Measurements from ENCODE around the gene RHBDL2. TPM values are rescaled to one million over a fixed set of nuclear protein-coding genes. Genes with fewer than 3 reads are reported as not detected.
A peak's percentile ranks its signal among the peaks of the same experiment; 100 is the strongest.
"Not testable (repeated sequence)": the region's sequence is repeated elsewhere in the genome, so short reads cannot be mapped to it uniquely, and the experiment has no call there.

Gene RHBDL2
- total RNA-seq, result under 1 TPM in 1 of 2 donors, not detected in 1; 0.99 TPM

GRCh38 chr1:38941527-38942019 lies at the start of gene RHBDL2:
Gene RHBDL2, minus strand, starts transcription at chr1:38941830. Its CDS starts 22,618 bp downstream, at chr1:38919212.
- H3K4me1 ChIP-seq, result peaks cover 9% of the 10 kb centered on the region
- no peaks in the 10 kb centered on the region for H3K9me3 ChIP-seq
- H3K36me3 ChIP-seq (replicated peaks in 1 of 2; ENCODE audit: insufficient read depth in 1 of 2, low read depth in 2 of 2), result no peaks in the 10 kb centered on the region
- no peaks in the 10 kb centered on the region for H3K27me3 ChIP-seq
- 30 to 43% methylated on average over 11 to 14 of the region's 14 CpGs for WGBS, 2 donors
- intact Hi-C loops (cut with DNase I), result no loop called here
- DNase-seq (peak; percentile 50 to 72 (median 66)), ATAC-seq (peak; percentile 88)
- no peak within 1 kb of the TSS for H3K27ac ChIP-seq
- TF ChIP-seq CTCF (IDR thresholded peaks at IDR 0.05) (no peak), POLR2A (IDR thresholded peaks at IDR 0.05) (no peak)
- no peak within 1 kb of the TSS for H3K4me3 ChIP-seq

GRCh38 chr1:38990738-38991637 lies 49.4 kb upstream of the RHBDL2 start, which contains the start of gene AKIRIN1:
Gene AKIRIN1, plus strand, starts transcription at chr1:38991276. Its CDS starts 105 bp downstream, at chr1:38991381.
- Histone ChIP-seq H3K27ac (peak within 1 kb of the TSS; percentile 80 to 97 (median 89)), H3K4me3 (peak within 1 kb of the TSS; percentile 93 to 99), H3K4me1 (peaks cover 20% of the 10 kb centered on the region), H3K9me3 (no peaks in the 10 kb centered on the region), H3K36me3 (replicated peaks in 1 of 2; ENCODE audit: insufficient read depth in 1 of 2, low read depth in 2 of 2) (no peaks in the 10 kb centered on the region), H3K27me3 (no peaks in the 10 kb centered on the region)
- peak in 3 of 7 experiments; percentile 16 to 52 (median 38) for TF ChIP-seq CTCF (IDR thresholded peaks at IDR 0.05)
- peak; percentile 84 to 91 (median 85) for TF ChIP-seq POLR2A (IDR thresholded peaks at IDR 0.05)
- ATAC-seq (peak; percentile 98), DNase-seq (peak; percentile 98 to 100 (median 99))
- intact Hi-C loops (cut with DNase I), result loop anchor here (10.0 kb wide), 1 partner anchor 136 kb away; the partner anchor contains the start of gene RRAGC
- WGBS, 2 donors, result 1% methylated on average over 7 to 68 of the region's 76 CpGs

- ATAC-seq (no peak), DNase-seq (no peak)
- Histone ChIP-seq H3K36me3 (replicated peaks in 1 of 2; ENCODE audit: insufficient read depth in 1 of 2, low read depth in 2 of 2) (no peaks in the 10 kb centered on the region), H3K9me3 (no peaks in the 10 kb centered on the region), H3K4me3 (no peak overlapping the region), H3K27ac (peak overlapping the region; percentile 80 to 97 (median 89)), H3K27me3 (no peaks in the 10 kb centered on the region), H3K4me1 (peaks cover 17% of the 10 kb centered on the region)
- WGBS, 2 donors, result 12 to 16% methylated on average over 5 of the region's 5 CpGs
- intact Hi-C loops (cut with DNase I), result loop anchor here (10.0 kb wide), 1 partner anchor 136 kb away; the partner anchor contains the start of gene RRAGC
- TF ChIP-seq POLR2A (IDR thresholded peaks at IDR 0.05), result no peak
- no peak for TF ChIP-seq CTCF (IDR thresholded peaks at IDR 0.05)
These were observed 48.7 kb upstream of the RHBDL2 start for GRCh38 chr1:38990386-38990737.

GRCh38 chr1:38989979-38990378 lies 48.3 kb upstream of the RHBDL2 start:
- Histone ChIP-seq H3K4me1 (peaks cover 16% of the 10 kb centered on the region), H3K36me3 (replicated peaks in 1 of 2; ENCODE audit: insufficient read depth in 1 of 2, low read depth in 2 of 2) (no peaks in the 10 kb centered on the region), H3K9me3 (no peaks in the 10 kb centered on the region), H3K27me3 (no peaks in the 10 kb centered on the region), H3K27ac (peak overlapping the region in 3 of 4 donors; percentile 84 to 97 (median 94)), H3K4me3 (no peak overlapping the region)
- TF ChIP-seq POLR2A (IDR thresholded peaks at IDR 0.05) (no peak), CTCF (IDR thresholded peaks at IDR 0.05) (no peak)
- ATAC-seq, result no peak
- 70 to 74% methylated on average over 2 of the region's 2 CpGs for WGBS, 2 donors
- intact Hi-C loops (cut with DNase I), result loop anchor here (10.0 kb wide), 1 partner anchor 135 kb away; the partner anchor contains the start of gene RRAGC
- DNase-seq, result no peak

GRCh38 chr1:38979380-38979779 lies 37.8 kb upstream of the RHBDL2 start:
- H3K9me3 ChIP-seq; H3K4me1 ChIP-seq; H3K4me3 ChIP-seq; H3K36me3 ChIP-seq (replicated peaks in 1 of 2; ENCODE audit: insufficient read depth in 1 of 2, low read depth in 2 of 2); ATAC-seq; H3K27me3 ChIP-seq; intact Hi-C loops (cut with DNase I); H3K27ac ChIP-seq; DNase-seq: not testable (repeated sequence)
- 46 to 53% methylated on average over 1 of the region's 1 CpG for WGBS, 2 donors

GRCh38 chr1:38978245-38978542 lies 36.6 kb upstream of the RHBDL2 start:
- H3K27me3 ChIP-seq; intact Hi-C loops (cut with DNase I); ATAC-seq; H3K9me3 ChIP-seq; H3K36me3 ChIP-seq (replicated peaks in 1 of 2; ENCODE audit: insufficient read depth in 1 of 2, low read depth in 2 of 2); H3K4me3 ChIP-seq; H3K4me1 ChIP-seq; DNase-seq; H3K27ac ChIP-seq: not testable (repeated sequence)
- 87 to 100% methylated on average over 4 to 6 of the region's 6 CpGs for WGBS, 2 donors

GRCh38 chr1:38977399-38978244 lies 36.0 kb upstream of the RHBDL2 start:
- ATAC-seq; H3K4me1 ChIP-seq; H3K27ac ChIP-seq; intact Hi-C loops (cut with DNase I); H3K27me3 ChIP-seq; DNase-seq; H3K36me3 ChIP-seq (replicated peaks in 1 of 2; ENCODE audit: insufficient read depth in 1 of 2, low read depth in 2 of 2); H3K9me3 ChIP-seq; H3K4me3 ChIP-seq: not testable (repeated sequence)
- WGBS, 2 donors, result 76 to 85% methylated on average over 10 to 12 of the region's 12 CpGs
